Mesothelial cell of epicardium (in vitro differentiated cells): ENCODE measurements around the gene ALDH8A1. TPM values are rescaled to one million over a fixed set of nuclear protein-coding genes. Genes with fewer than 3 reads are reported as not detected.

Experiments
- DNase-seq, 2 experiments: peaks; one replicate each; pipeline ENCODE4 v3.0.0; 2021; ENCODE audit warnings: low spot score in 2 of 2; ENCODE audit not compliant: unreplicated experiment in 2 of 2
- H3K27ac Mint-ChIP-seq: 2 replicates; pipeline ENCODE4 v1.8.0; 2021; ENCODE audit warnings: mixed read lengths
- H3K27me3 Mint-ChIP-seq: 2 replicates; pipeline ENCODE4 v1.8.0; 2021; ENCODE audit warnings: low read depth, mixed read lengths
- H3K36me3 Mint-ChIP-seq: 2 replicates; pipeline ENCODE4 v1.8.0; 2021; ENCODE audit warnings: mixed read lengths
- H3K4me1 Mint-ChIP-seq: 2 replicates; pipeline ENCODE4 v1.8.0; 2021; ENCODE audit warnings: mixed read lengths
- H3K4me3 Mint-ChIP-seq: 2 replicates; pipeline ENCODE4 v1.8.0; 2021; ENCODE audit warnings: mild to moderate bottlenecking, moderate library complexity, mixed read lengths
- H3K9me3 Mint-ChIP-seq: 2 replicates; pipeline ENCODE4 v1.8.0; 2021; ENCODE audit warnings: mixed read lengths
- total RNA-seq: library from RNA; stranded (reverse); gene quantifications from 3 replicates; pipeline ENCODE4 v1.2.1, GENCODE V29; 2021
- TF ChIP-seq, protein P1 (sequence below): fragments of 200-600 bp; sonication (generic); IDR thresholded peaks from one replicate; pipeline ENCODE4 v1.5.0; 2021; ENCODE audit warnings: antibody characterized with exemption; ENCODE audit not compliant: unreplicated experiment

The ALDH8A1 gene
- total RNA-seq, 1 donor from 2014 or later: 1.1 TPM

DNA sequence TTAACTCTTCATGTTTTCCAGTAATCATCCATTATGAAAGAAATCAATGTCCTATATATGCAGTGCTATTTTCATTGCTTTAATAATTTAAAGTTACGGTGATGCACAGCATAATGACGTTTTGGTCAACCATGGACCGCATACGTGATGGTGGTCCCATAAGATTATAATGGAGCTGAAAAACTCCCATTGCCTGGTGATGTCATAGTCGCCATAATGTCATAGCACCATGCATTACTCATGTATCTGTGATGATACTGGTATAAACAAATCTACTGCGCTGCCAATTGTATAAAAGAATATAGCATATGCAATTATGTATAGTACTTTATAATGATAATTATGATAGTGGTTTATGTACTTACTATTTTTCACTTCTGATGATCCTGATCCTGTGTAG, 42.3 kb upstream of the ALDH8A1 start:
- peaks cover 14% of the 10 kb centered on the region for H3K36me3 Mint-ChIP-seq
- peaks cover 3% of the 10 kb centered on the region for H3K9me3 Mint-ChIP-seq
- TF ChIP-seq, protein P1, sequence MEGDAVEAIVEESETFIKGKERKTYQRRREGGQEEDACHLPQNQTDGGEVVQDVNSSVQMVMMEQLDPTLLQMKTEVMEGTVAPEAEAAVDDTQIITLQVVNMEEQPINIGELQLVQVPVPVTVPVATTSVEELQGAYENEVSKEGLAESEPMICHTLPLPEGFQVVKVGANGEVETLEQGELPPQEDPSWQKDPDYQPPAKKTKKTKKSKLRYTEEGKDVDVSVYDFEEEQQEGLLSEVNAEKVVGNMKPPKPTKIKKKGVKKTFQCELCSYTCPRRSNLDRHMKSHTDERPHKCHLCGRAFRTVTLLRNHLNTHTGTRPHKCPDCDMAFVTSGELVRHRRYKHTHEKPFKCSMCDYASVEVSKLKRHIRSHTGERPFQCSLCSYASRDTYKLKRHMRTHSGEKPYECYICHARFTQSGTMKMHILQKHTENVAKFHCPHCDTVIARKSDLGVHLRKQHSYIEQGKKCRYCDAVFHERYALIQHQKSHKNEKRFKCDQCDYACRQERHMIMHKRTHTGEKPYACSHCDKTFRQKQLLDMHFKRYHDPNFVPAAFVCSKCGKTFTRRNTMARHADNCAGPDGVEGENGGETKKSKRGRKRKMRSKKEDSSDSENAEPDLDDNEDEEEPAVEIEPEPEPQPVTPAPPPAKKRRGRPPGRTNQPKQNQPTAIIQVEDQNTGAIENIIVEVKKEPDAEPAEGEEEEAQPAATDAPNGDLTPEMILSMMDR: no peak
- H3K27me3 Mint-ChIP-seq: no peaks in the 10 kb centered on the region
- H3K4me1 Mint-ChIP-seq: peaks cover 6% of the 10 kb centered on the region
- no peak for DNase-seq
- no peak overlapping the region for H3K4me3 Mint-ChIP-seq
- no peak overlapping the region for H3K27ac Mint-ChIP-seq

DNA sequence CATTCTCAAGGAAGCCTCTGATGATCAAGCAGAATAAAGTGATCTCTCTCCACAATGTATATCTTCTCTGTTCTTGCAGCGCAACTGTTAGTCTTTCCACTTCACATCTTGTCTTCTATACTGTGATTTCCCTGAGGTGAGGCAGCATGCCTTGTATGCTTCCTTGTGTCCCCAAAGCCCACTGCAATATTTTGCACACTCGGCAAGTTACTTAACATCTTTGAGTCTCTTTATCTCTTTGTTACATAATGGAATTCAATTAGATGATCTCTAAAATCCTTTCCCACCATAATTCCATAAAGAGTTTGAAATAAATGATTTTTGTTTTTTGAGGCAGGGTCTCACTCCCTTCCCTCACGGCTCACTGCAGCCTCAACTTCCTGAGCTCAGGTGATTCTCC, 40.4 kb upstream of the ALDH8A1 start:
- Mint-ChIP-seq H3K9me3 (peaks cover 3% of the 10 kb centered on the region), H3K27ac (no peak overlapping the region), H3K4me3 (no peak overlapping the region), H3K36me3 (peaks cover 10% of the 10 kb centered on the region), H3K27me3 (no peaks in the 10 kb centered on the region), H3K4me1 (no peaks in the 10 kb centered on the region)
- TF ChIP-seq, protein P1: no peak
- DNase-seq: no peak

DNA sequence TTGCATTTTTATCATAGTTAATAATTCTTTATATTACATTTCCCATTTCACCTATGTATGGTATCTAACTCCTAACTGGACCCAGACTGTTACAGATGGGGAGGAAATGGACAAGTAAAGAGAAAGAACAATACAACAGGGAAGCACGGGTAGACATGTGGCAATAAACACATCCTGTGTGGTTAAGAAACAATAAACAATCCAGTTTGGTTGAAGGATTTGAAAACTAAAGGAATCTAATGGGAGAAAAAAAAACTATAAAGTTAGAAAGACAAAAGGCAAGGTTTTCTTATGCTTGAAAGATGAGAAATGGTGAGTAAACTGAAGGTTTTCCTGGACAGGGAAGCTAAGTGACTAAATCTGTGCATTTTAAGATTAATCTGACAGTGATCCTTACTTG, 34.9 kb upstream of the ALDH8A1 start:
- H3K27me3 Mint-ChIP-seq: no peaks in the 10 kb centered on the region
- H3K36me3 Mint-ChIP-seq: peaks cover 29% of the 10 kb centered on the region
- DNase-seq: no peak
- TF ChIP-seq, protein P1: no peak
- no peak overlapping the region for H3K27ac Mint-ChIP-seq
- H3K4me1 Mint-ChIP-seq: no peaks in the 10 kb centered on the region
- H3K9me3 Mint-ChIP-seq: peaks cover 3% of the 10 kb centered on the region
- H3K4me3 Mint-ChIP-seq: no peak overlapping the region

DNA sequence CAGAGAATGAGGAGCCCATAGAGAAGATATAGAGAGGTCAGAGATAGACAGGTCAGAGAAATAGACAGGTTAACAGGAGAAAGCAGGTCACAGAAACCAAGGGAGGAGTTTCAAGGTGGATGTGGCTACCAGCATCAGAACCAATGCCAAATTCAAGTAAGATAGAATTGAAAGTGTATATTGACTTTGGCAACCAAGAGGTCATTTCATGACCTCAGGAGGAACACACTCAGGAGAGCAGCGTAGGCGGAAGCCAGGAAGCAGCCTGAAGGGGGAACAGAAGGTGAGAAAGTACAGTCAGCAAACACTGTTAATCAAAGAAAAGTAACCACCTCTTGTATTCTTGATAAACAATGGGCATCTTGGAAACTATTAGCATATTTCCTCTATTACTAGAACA, 33.9 kb upstream of the ALDH8A1 start:
- H3K4me1 Mint-ChIP-seq: no peaks in the 10 kb centered on the region
- no peak for DNase-seq
- H3K27me3 Mint-ChIP-seq: no peaks in the 10 kb centered on the region
- TF ChIP-seq, protein P1: no peak
- no peak overlapping the region for H3K27ac Mint-ChIP-seq
- peaks cover 3% of the 10 kb centered on the region for H3K9me3 Mint-ChIP-seq
- peaks cover 35% of the 10 kb centered on the region for H3K36me3 Mint-ChIP-seq
- no peak overlapping the region for H3K4me3 Mint-ChIP-seq

DNA sequence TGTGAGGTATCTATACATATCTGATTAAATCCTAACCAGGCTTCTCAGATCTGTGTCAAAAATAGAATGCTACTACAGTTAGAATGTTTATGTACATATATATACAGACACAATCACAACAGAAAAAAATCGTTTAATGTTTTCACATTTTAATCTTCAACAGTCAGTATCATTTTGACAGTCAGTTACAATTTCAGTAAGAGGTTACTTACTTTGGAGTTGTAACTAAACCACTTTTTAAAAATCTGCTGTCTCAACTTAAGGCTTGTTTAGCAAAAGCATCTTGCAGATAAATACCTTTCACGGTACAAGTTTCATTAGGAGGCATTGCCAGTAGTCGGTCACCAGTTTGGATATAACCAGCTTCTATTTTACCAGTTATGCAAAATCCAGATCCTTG, 32.3 kb upstream of the ALDH8A1 start:
- H3K9me3 Mint-ChIP-seq: no peaks in the 10 kb centered on the region
- no peak for DNase-seq
- TF ChIP-seq, protein P1: no peak
- no peak overlapping the region for H3K4me3 Mint-ChIP-seq
- no peak overlapping the region for H3K27ac Mint-ChIP-seq
- no peaks in the 10 kb centered on the region for H3K27me3 Mint-ChIP-seq
- peaks cover 33% of the 10 kb centered on the region for H3K36me3 Mint-ChIP-seq
- no peaks in the 10 kb centered on the region for H3K4me1 Mint-ChIP-seq

DNA sequence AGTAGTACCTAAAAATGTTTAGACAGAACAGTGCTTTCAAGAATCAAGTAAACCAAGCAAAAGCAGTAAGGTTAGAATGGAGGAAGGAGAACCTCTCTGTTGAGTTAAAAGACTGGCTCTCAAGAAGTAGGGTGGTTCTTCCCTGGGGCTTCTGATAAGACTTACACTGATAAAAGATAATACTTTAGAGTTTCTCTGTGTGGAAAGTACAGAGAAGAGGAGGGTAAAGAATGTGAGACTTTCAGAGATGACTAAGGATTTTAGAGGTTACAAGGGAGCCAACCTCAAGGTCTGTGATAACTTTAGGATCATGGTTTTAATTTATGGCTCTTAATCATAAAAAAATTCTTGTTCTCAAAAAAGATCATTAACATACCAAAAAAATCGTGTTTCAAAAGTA, 30.9 kb upstream of the ALDH8A1 start:
- H3K9me3 Mint-ChIP-seq: peaks cover 2% of the 10 kb centered on the region

More for the DNA sequence above, 30.9 kb upstream of the ALDH8A1 start:
- Mint-ChIP-seq H3K27me3 (no peaks in the 10 kb centered on the region), H3K4me3 (no peak overlapping the region), H3K27ac (no peak overlapping the region), H3K4me1 (no peaks in the 10 kb centered on the region), H3K36me3 (peaks cover 41% of the 10 kb centered on the region)
- TF ChIP-seq, protein P1: no peak
- DNase-seq: no peak
